H1 (cell line): ENCODE results near the gene PPFIA2. TPM values are rescaled to one million over a fixed set of nuclear protein-coding genes. Genes with fewer than 3 reads are reported as not detected.

Experiments
- CTCF ChIA-PET: fragments of 300-600 bp; sonication (Branson Sonifier 250); formaldehyde crosslinking; loops from one replicate; lab custom pipeline; 2021; ENCODE audit not compliant: partially characterized antibody; lab: Charles Lee
- POLR2A ChIA-PET: fragments of 300-600 bp; sonication (Branson Sonifier 250); formaldehyde crosslinking; loops from one replicate; lab custom pipeline; 2021; ENCODE audit warnings: inconsistent platforms; ENCODE audit not compliant: partially characterized antibody; lab: Charles Lee
- DNase-seq, 2 experiments: peaks; one replicate each; pipeline versions ENCODE4 v3.0.0 to v3.0.0-alpha.2; 2010 to 2022; ENCODE audit warnings: low spot score in 2 of 2, low read depth in 1 of 2, mixed read lengths in 1 of 2
- FAIRE-seq: peaks from 2 replicates; lab custom pipeline; 2011; peaks lifted over from hg19 to GRCh38; lab: Jason Lieb, UNC
- H2AFZ ChIP-seq: 2 replicates; pipeline ENCODE4 v1.8.1; 2012; ENCODE audit warnings: low read length, inconsistent platforms
- H2AK5ac ChIP-seq: 2 replicates; pipeline ENCODE4 v1.6.1; 2013; ENCODE audit warnings: low read depth, low read length
- H2BK120ac ChIP-seq: replicated peaks from 2 replicates; pipeline ENCODE3; 2013; ENCODE audit warnings: low read depth, low read length, inconsistent platforms
- H2BK12ac ChIP-seq: 2 replicates; pipeline ENCODE4 v1.6.1; 2013; ENCODE audit warnings: low read depth, low read length
- H2BK15ac ChIP-seq: 2 replicates; pipeline ENCODE4 v1.6.1; 2013; ENCODE audit warnings: low read length
- H2BK20ac ChIP-seq: 2 replicates; pipeline ENCODE4 v1.6.1; 2013; ENCODE audit warnings: low read length
- H2BK5ac ChIP-seq: 2 replicates; pipeline ENCODE4 v1.6.1; 2013; ENCODE audit warnings: low read depth, low read length
- H3K14ac ChIP-seq: 2 replicates; pipeline ENCODE4 v1.6.1; 2013; ENCODE audit warnings: inconsistent platforms; ENCODE audit not compliant: insufficient read length
- H3K18ac ChIP-seq: 2 replicates; pipeline ENCODE4 v1.6.1; 2013; ENCODE audit warnings: low read length; ENCODE audit errors: extremely low read depth
- H3K23ac ChIP-seq: 2 replicates; pipeline ENCODE4 v1.6.1; 2013; ENCODE audit warnings: inconsistent platforms; ENCODE audit not compliant: insufficient read length
- H3K23me2 ChIP-seq: 2 replicates; pipeline ENCODE4 v1.6.1; 2013; ENCODE audit warnings: low read depth, low read length
- H3K27ac ChIP-seq: 2 replicates; pipeline ENCODE4 v1.6.1; 2011; ENCODE audit warnings: low read depth, low read length, inconsistent platforms
- H3K27me3 ChIP-seq, 4 experiments: replicated peaks in 1 of 4; 1 replicate in 1 of 4; 2 replicates in 3 of 4; pipeline versions ENCODE4 v1.6.1 to v1.8.1; 2011 to 2013; ENCODE audit warnings: low read length in 3 of 4, mild to moderate bottlenecking in 3 of 4, inconsistent platforms in 2 of 4, mixed read lengths in 2 of 4, moderate library complexity in 1 of 4; ENCODE audit not compliant: control insufficient read depth in 3 of 4, insufficient read depth in 3 of 4; ENCODE audit errors: extremely low read depth in 1 of 4
- H3K36me3 ChIP-seq, 4 experiments: 2 replicates each; pipeline versions ENCODE4 v1.6.1 to v1.8.1; 2011 to 2013; ENCODE audit warnings: mild to moderate bottlenecking in 4 of 4, low read length in 3 of 4, moderate library complexity in 2 of 4, control low read depth in 1 of 4, inconsistent platforms in 1 of 4; ENCODE audit not compliant: insufficient read depth in 4 of 4, control insufficient read depth in 2 of 4
- H3K4ac ChIP-seq: replicated peaks from 2 replicates; pipeline ENCODE3; 2013; ENCODE audit warnings: low read length, low read depth, mixed read lengths, inconsistent platforms; ENCODE audit not compliant: insufficient read length
- H3K4me1 ChIP-seq, 4 experiments: replicated peaks in 1 of 4; 1 replicate in 1 of 4; 2 replicates in 3 of 4; pipeline versions ENCODE4 v1.6.1 to v1.8.1; 2011 to 2013; ENCODE audit warnings: low read length in 3 of 4, inconsistent platforms in 2 of 4, mixed read lengths in 1 of 4; ENCODE audit not compliant: insufficient read depth in 4 of 4, control insufficient read depth in 3 of 4
- H3K4me2 ChIP-seq, 2 experiments: 2 replicates each; pipeline versions ENCODE4 v1.6.1 to v1.8.1; 2011 to 2013; ENCODE audit warnings: low read depth in 2 of 2, low read length in 2 of 2, control low read depth in 1 of 2, inconsistent platforms in 1 of 2, mild to moderate bottlenecking in 1 of 2; ENCODE audit not compliant: insufficient read depth in 1 of 2
- H3K4me3 ChIP-seq, 4 experiments: fragments of 200-600, 300-600 bp in 1 of 4; sonication (generic), shearing (Covaris generic), sonication (Bioruptor Twin) in 1 of 4; 2 replicates each; pipeline versions ENCODE4 v1.5.1 to v1.8.1; 2011 to 2016; ENCODE audit warnings: low read length in 4 of 4, low read depth in 3 of 4, control low read depth in 2 of 4, inconsistent platforms in 2 of 4, mild to moderate bottlenecking in 2 of 4, mixed read lengths in 1 of 4, moderate library complexity in 1 of 4; ENCODE audit not compliant: insufficient read depth in 2 of 4; ENCODE audit errors: extremely low read depth in 1 of 4
- H3K56ac ChIP-seq: replicated peaks from 2 replicates; pipeline ENCODE3; 2013; ENCODE audit warnings: low read depth, mild to moderate bottlenecking, mixed read lengths, low read length, inconsistent platforms; ENCODE audit not compliant: insufficient read length
- H3K79me1 ChIP-seq: 2 replicates; pipeline ENCODE4 v1.6.1; 2013; ENCODE audit warnings: low read depth, low read length, control low read depth
- H3K79me2 ChIP-seq, 2 experiments: 2 replicates each; pipeline versions ENCODE4 v1.6.1 to v1.8.1; 2012 to 2013; ENCODE audit warnings: low read length in 2 of 2, mild to moderate bottlenecking in 2 of 2, inconsistent platforms in 1 of 2; ENCODE audit not compliant: insufficient read depth in 2 of 2, control insufficient read depth in 1 of 2
- H3K9ac ChIP-seq, 4 experiments: replicated peaks in 1 of 4; 1 replicate in 1 of 4; 2 replicates in 3 of 4; pipeline versions ENCODE4 v1.6.1 to v1.8.1; 2011 to 2013; ENCODE audit warnings: low read depth in 3 of 4, low read length in 3 of 4, control low read depth in 2 of 4, mild to moderate bottlenecking in 2 of 4, moderate library complexity in 2 of 4, inconsistent platforms in 1 of 4; ENCODE audit errors: extremely low read depth in 1 of 4
- H3K9me3 ChIP-seq, 2 experiments: 2 replicates each; pipeline versions ENCODE4 v1.6.1 to v1.8.1; 2012 to 2013; ENCODE audit warnings: mild to moderate bottlenecking in 2 of 2, moderate library complexity in 2 of 2, control low read depth in 1 of 2, inconsistent platforms in 1 of 2, low read depth in 1 of 2, low read length in 1 of 2, mixed read lengths in 1 of 2; ENCODE audit not compliant: insufficient read depth in 2 of 2
- H4K20me1 ChIP-seq, 2 experiments: replicated peaks in 1 of 2; 2 replicates each; pipeline versions ENCODE3 to v1.8.1; 2011 to 2013; ENCODE audit warnings: inconsistent platforms in 2 of 2, low read length in 2 of 2, mild to moderate bottlenecking in 1 of 2; ENCODE audit not compliant: insufficient read depth in 2 of 2, control insufficient read depth in 1 of 2
- H4K5ac ChIP-seq: 2 replicates; pipeline ENCODE4 v1.6.1; 2013; ENCODE audit warnings: low read length, low read depth, mixed read lengths, inconsistent platforms; ENCODE audit not compliant: insufficient read length
- H4K8ac ChIP-seq: 2 replicates; pipeline ENCODE4 v1.8.0; 2013; ENCODE audit warnings: mild to moderate bottlenecking, moderate library complexity, low read length, inconsistent platforms; ENCODE audit not compliant: insufficient read depth; ENCODE audit errors: extremely low read depth
- H4K91ac ChIP-seq: replicated peaks from 2 replicates; pipeline ENCODE3; 2013; ENCODE audit warnings: low read length, mixed read lengths, inconsistent platforms; ENCODE audit not compliant: insufficient read length
- FOSL1 ChIP-seq: IDR thresholded peaks from 2 replicates; pipeline ENCODE4 v1.6.1; 2011; ENCODE audit warnings: mild to moderate bottlenecking, low read depth, low read length, moderate library complexity; ENCODE audit not compliant: insufficient read depth
- SAP30 ChIP-seq: fragments of 300-600 bp; sonication (generic); IDR thresholded peaks from 2 replicates; pipeline ENCODE4 v1.7.1; 2012; ENCODE audit warnings: low read length, moderate library complexity, mild to moderate bottlenecking, inconsistent platforms; ENCODE audit not compliant: insufficient read depth, insufficient replicate concordance
- SUZ12 ChIP-seq: fragments of 200-600 bp; sonication (generic); IDR thresholded peaks from 2 replicates; pipeline ENCODE4 v1.6.1; 2012; ENCODE audit warnings: mild to moderate bottlenecking, inconsistent platforms, low read length, moderate library complexity, mixed read lengths
- WGBS, 2 experiments: shearing (Covaris generic) in 1 of 2; methylation state at CpG; one replicate each; pipeline versions ENCODE4 v1.1.6 to v1.1.7; 2013 to 2015; ENCODE audit warnings: low lambda C conversion rate in 2 of 2, mixed read lengths in 2 of 2, inconsistent platforms in 1 of 2, low coverage in 1 of 2, missing lambda C conversion rate in 1 of 2; ENCODE audit not compliant: insufficient replicate concordance in 2 of 2, insufficient coverage in 1 of 2, insufficient read length in 1 of 2; ENCODE audit errors: extremely low coverage in 1 of 2, missing lambda C conversion rate in 1 of 2; 5-methylcytosine and 5-hydroxymethylcytosine counted together
- polyA plus RNA-seq, 7 experiments: library from polyadenylated mRNA; depleted of rRNA in 3 of 7; stranded (reverse) in 5 of 7; unstranded in 2 of 7; fragments of >200 nt in 5 of 7; fragments of 200-250 nt in 2 of 7; gene quantifications; 1 replicate in 5 of 7; 2 replicates in 1 of 7; 4 replicates in 1 of 7; pipeline versions ENCODE4 v1.2.1 to v1.2.3, GENCODE V29; 2011 to 2013; ENCODE audit warnings: missing spikeins in 2 of 7, mixed read lengths in 2 of 7
- total RNA-seq: library from RNA; stranded (reverse); fragmentation: NEBNext Ultra II Directional; extraction: Animal tissue kit (Norgen Biotek cat#: 25700); gene quantifications from 2 replicates; pipeline ENCODE4 v1.2.1, GENCODE V29; 2021

The PPFIA2 gene
- total and polyA plus RNA-seq, 2 of the 8 experiments (the other 6 are each of a cell fraction or from before 2014, with no cell fraction given) = 1.2 to 1.8 TPM

- Histone ChIP-seq H3K23me2 (no peaks in the 10 kb centered on the region; the same call in 1 of the 2 replicates), H2BK15ac (no peak overlapping the region), H4K20me1 (no peaks in the 10 kb centered on the region), H2AFZ (no peak overlapping the region), H2AK5ac (no peak overlapping the region), H3K18ac (no peak overlapping the region), H3K4ac (no peak overlapping the region), H2BK120ac (no peak overlapping the region), H4K5ac (no peak overlapping the region), H3K79me2 (no peaks in the 10 kb centered on the region), H3K36me3 (no peaks in the 10 kb centered on the region), H3K4me2 (no peak overlapping the region), H2BK12ac (no peak overlapping the region), H3K23ac (no peak overlapping the region), H3K27me3 (no peaks in the 10 kb centered on the region), H4K8ac (no peak overlapping the region), H4K91ac (no peak overlapping the region), H3K9ac (no peak overlapping the region), H3K4me1 (no peaks in the 10 kb centered on the region), H2BK5ac (no peak overlapping the region), H3K14ac (no peak overlapping the region), H3K56ac (no peak overlapping the region), H3K4me3 (no peak overlapping the region), H2BK20ac (no peak overlapping the region), H3K79me1 (no peaks in the 10 kb centered on the region), H3K9me3 (no peaks in the 10 kb centered on the region), H3K27ac (no peak overlapping the region)
- WGBS, 2 experiments = 82% methylated on average over 1 of the region's 1 CpG; no CpG with 5 or more reads in 1 of the 2 experiments
- FAIRE-seq (no peak), DNase-seq (no peak)
- ChIA-PET POLR2A (no interaction called here), CTCF (no interaction called here)
- no peak for TF ChIP-seq SAP30
- no peak for TF ChIP-seq SUZ12
- TF ChIP-seq FOSL1 = no peak
These were observed 377.2 kb downstream of the PPFIA2 start for GRCh38 chr12:81381951-81382350.
